Mesodermal cell (in vitro differentiated cells): Measurements from ENCODE around the gene PPP4R1.

Experiments
- H3K27ac ChIP-seq: 2 replicates; pipeline ENCODE4 v1.7.0; 2013; ENCODE audit warnings: mild to moderate bottlenecking, low read depth, low read length, moderate library complexity; ENCODE audit not compliant: severe bottlenecking
- H3K36me3 ChIP-seq: 2 replicates; pipeline ENCODE4 v1.7.1; 2013; ENCODE audit warnings: mild to moderate bottlenecking, low read length, moderate library complexity; ENCODE audit not compliant: control insufficient read depth, insufficient read depth
- H3K4me1 ChIP-seq: one replicate; pipeline ENCODE4 v1.7.1; 2013; ENCODE audit warnings: mild to moderate bottlenecking, low read length; ENCODE audit not compliant: insufficient read depth, control insufficient read depth, poor library complexity, severe bottlenecking
- H3K4me3 ChIP-seq: 2 replicates; pipeline ENCODE4 v1.7.0; 2013; ENCODE audit warnings: low read length, control low read depth, mild to moderate bottlenecking; ENCODE audit not compliant: insufficient read depth, poor library complexity, severe bottlenecking; ENCODE audit errors: extremely low read depth
- H3K9me3 ChIP-seq: 2 replicates; pipeline ENCODE4 v1.7.1; 2013; ENCODE audit warnings: mild to moderate bottlenecking, low read length, moderate library complexity; ENCODE audit not compliant: control insufficient read depth
- WGBS, 2 experiments: methylation state at CpG; one replicate each; pipeline ENCODE4 v1.1.5; 2013; ENCODE audit warnings: missing lambda C conversion rate in 2 of 2; ENCODE audit not compliant: insufficient coverage in 2 of 2; 5-methylcytosine and 5-hydroxymethylcytosine counted together

The PPP4R1 gene

GRCh38 chr18:9531791-9532410 is 82.5 kb downstream of the PPP4R1 start:
- Histone ChIP-seq H3K9me3 (no peaks in the 10 kb centered on the region), H3K4me1 (peaks cover 6% of the 10 kb centered on the region), H3K36me3 (peaks cover 83% of the 10 kb centered on the region), H3K4me3 (no peak overlapping the region), H3K27ac (no peak overlapping the region)
- 90 to 100% methylated on average over 3 to 5 of the region's 7 CpGs for WGBS, 2 experiments

DNA sequence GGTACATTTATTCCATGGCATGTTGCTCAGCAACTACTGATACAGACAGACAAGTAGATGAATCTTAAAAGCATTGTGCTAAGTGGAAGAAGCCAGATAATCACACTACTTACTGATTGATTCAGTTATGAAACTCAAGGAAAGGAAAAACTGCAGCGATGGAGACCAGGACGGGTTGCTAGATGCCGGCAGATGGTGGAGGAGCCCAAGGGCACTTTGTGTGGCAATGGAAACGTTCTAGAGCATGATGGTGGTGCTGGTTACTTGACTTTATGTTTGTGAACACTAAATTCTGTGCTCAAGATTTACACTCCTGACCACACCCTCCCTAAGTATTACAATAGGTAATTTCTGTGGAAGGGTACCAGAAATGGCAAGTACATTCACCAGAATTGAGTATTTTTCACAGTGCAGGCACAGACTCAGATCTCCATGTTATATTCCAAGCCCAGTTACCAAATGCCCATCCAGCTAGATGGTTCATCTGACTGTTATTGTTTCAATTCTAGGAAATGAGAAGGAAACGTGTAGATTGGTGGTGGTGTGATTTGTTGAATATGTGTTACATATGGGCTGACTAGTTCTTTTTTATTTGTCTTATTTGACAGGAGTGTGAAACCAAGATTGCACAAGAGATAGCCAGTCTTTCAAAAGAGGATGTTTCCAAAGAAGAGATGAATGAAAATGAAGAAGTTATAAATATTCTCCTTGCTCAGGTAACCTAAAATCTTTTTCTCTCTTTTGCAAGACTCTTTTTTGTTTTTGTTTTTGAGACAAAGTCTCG is 83.9 kb downstream of the PPP4R1 start:
- Histone ChIP-seq H3K4me3 (no peak overlapping the region), H3K4me1 (peaks cover 1% of the 10 kb centered on the region), H3K36me3 (peaks cover 84% of the 10 kb centered on the region), H3K9me3 (no peaks in the 10 kb centered on the region), H3K27ac (no peak overlapping the region)
- WGBS, 2 experiments, result 90 to 92% methylated on average over 2 to 5 of the region's 6 CpGs

GRCh38 chr18:9526458-9526857 is 87.9 kb downstream of the PPP4R1 start:
- no peak overlapping the region for H3K27ac ChIP-seq
- H3K4me1 ChIP-seq, result no peaks in the 10 kb centered on the region
- peaks cover 84% of the 10 kb centered on the region for H3K36me3 ChIP-seq
- H3K4me3 ChIP-seq, result no peak overlapping the region
- H3K9me3 ChIP-seq, result no peaks in the 10 kb centered on the region

DNA sequence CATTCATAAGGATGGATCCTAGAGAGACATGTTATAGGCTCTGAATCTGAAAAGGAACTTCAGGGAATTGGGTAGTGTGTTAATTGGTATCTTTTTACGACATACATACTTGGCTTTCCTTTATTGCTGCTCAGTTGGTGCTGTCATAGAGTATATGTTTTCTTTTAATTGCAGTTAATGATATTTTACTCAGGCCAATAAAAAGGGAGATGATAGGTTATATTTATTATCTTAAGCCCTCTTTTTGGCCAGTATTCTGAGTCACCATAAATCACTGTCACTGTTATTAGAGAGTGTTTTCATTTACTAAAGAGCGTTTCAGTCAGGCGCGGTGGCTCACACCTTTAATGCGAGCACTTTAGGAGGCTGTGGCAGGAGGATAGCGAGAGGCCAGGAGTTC is 91.4 kb downstream of the PPP4R1 start:
- Histone ChIP-seq H3K27ac (no peak overlapping the region), H3K9me3 (no peaks in the 10 kb centered on the region), H3K4me1 (no peaks in the 10 kb centered on the region), H3K4me3 (no peak overlapping the region), H3K36me3 (peaks cover 65% of the 10 kb centered on the region)
- WGBS, 2 experiments, result no CpG with 5 or more reads among the region's 6 CpGs

GRCh38 chr18:9521770-9522169 is 92.6 kb downstream of the PPP4R1 start:
- Histone ChIP-seq H3K36me3 (peaks cover 66% of the 10 kb centered on the region), H3K27ac (no peak overlapping the region), H3K4me1 (no peaks in the 10 kb centered on the region), H3K4me3 (no peak overlapping the region), H3K9me3 (no peaks in the 10 kb centered on the region)
- 70 to 93% methylated on average over 2 to 3 of the region's 7 CpGs for WGBS, 2 experiments

DNA sequence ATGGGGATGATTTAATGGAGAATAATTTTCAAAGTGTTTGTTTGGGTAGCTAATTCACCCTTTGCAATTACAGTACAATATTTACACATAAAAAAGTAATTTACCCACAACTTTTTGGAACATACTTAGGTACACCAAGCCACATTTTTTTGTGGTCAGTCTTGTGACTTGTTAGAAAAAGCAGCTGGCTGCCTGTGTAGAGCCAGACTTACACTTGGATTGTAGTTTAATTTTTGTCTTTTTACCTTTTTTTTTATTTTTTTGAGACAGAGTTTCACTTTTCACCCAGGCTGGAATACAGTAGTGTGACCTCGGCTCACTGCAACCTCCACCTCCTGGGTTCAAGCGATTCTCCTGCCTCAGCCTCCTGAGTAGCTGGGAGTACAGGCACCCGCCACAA is 93.7 kb downstream of the PPP4R1 start:
- H3K9me3 ChIP-seq, result no peaks in the 10 kb centered on the region
- H3K4me3 ChIP-seq, result no peak overlapping the region
- 88% methylated on average over 2 of the region's 3 CpGs; no CpG with 5 or more reads in 1 of the 2 experiments for WGBS, 2 experiments
- peaks cover 55% of the 10 kb centered on the region for H3K36me3 ChIP-seq
- H3K4me1 ChIP-seq, result no peaks in the 10 kb centered on the region
- no peak overlapping the region for H3K27ac ChIP-seq

DNA sequence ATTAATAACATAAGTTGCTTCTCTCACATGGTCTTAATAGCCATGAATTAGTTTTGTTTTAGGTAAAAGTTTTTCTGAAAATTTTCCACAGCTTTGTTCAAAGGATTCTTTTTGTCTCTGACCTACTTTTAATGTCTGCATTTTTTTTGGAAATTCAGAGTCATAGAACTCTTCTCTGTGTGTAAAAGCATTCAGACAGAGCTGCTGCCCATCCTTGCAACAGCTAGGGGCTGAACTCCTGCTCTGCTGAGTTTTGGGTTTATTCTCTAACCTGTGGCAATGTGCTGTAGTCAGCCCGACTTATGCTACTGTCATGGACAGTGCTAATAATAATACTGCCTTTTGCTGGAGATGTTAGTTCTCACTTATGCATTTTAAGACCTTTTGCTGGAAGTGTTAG is 95.0 kb downstream of the PPP4R1 start:
- no peak overlapping the region for H3K27ac ChIP-seq
- no peak overlapping the region for H3K4me3 ChIP-seq
- H3K4me1 ChIP-seq, result no peaks in the 10 kb centered on the region
- H3K9me3 ChIP-seq, result no peaks in the 10 kb centered on the region
- peaks cover 43% of the 10 kb centered on the region for H3K36me3 ChIP-seq
- 100% methylated on average over 1 of the region's 1 CpG for WGBS, 2 experiments

DNA sequence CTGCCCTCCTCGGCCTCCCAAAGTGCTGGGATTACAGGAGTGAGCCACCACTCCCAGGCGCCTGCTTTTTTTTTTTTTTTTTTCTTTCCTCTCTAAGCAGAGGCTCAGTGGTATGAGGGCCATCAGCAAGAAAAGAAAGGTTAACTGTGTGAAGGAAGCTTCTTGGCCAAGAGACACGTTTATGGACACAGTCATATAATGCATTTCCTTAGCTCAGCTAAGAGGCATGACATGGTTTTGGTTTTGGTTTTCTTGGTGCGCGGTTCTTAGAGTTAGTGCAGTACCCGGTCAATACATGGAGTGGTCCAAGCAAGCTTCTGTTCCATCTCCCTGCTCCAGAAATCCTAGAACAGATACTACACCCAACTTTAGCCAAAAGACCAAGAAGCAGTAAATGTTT is 96.5 kb downstream of the PPP4R1 start:
- H3K9me3 ChIP-seq, result no peaks in the 10 kb centered on the region
- peaks cover 36% of the 10 kb centered on the region for H3K36me3 ChIP-seq
- no peaks in the 10 kb centered on the region for H3K4me1 ChIP-seq
- H3K27ac ChIP-seq, result no peak overlapping the region
- no peak overlapping the region for H3K4me3 ChIP-seq
- 83% methylated on average over 2 of the region's 6 CpGs; no CpG with 5 or more reads in 1 of the 2 experiments for WGBS, 2 experiments

GRCh38 chr18:9516437-9517064 is 97.8 kb downstream of the PPP4R1 start:
- H3K27ac ChIP-seq, result no peak overlapping the region
- H3K36me3 ChIP-seq, result peaks cover 24% of the 10 kb centered on the region
- H3K4me3 ChIP-seq, result no peak overlapping the region
- no peaks in the 10 kb centered on the region for H3K9me3 ChIP-seq
- WGBS, 2 experiments, result 100% methylated on average over 2 of the region's 4 CpGs; no CpG with 5 or more reads in 1 of the 2 experiments
- no peaks in the 10 kb centered on the region for H3K4me1 ChIP-seq

GRCh38 chr18:9513971-9514512 is 100.3 kb downstream of the PPP4R1 start:
- H3K4me1 ChIP-seq, result no peaks in the 10 kb centered on the region
- no peak overlapping the region for H3K4me3 ChIP-seq
- WGBS, 2 experiments, result 100% methylated on average over 3 of the region's 6 CpGs
- H3K27ac ChIP-seq, result no peak overlapping the region
- H3K9me3 ChIP-seq, result no peaks in the 10 kb centered on the region
- peaks cover 21% of the 10 kb centered on the region for H3K36me3 ChIP-seq
